ENCODE results near the gene DENR. TPM values are rescaled to one million over a fixed set of nuclear protein-coding genes. Genes with fewer than 3 reads are reported as not detected.

Gene DENR
- total and polyA plus RNA-seq, 2 of the 13 experiments (the other 11 are each of a cell fraction or from before 2014, with no cell fraction given): 30.0 to 59.1 TPM

GRCh38 chr12:122726080-122726558 is 26.5 kb upstream of the DENR start (continued):
- TF ChIP-seq, protein P1, sequence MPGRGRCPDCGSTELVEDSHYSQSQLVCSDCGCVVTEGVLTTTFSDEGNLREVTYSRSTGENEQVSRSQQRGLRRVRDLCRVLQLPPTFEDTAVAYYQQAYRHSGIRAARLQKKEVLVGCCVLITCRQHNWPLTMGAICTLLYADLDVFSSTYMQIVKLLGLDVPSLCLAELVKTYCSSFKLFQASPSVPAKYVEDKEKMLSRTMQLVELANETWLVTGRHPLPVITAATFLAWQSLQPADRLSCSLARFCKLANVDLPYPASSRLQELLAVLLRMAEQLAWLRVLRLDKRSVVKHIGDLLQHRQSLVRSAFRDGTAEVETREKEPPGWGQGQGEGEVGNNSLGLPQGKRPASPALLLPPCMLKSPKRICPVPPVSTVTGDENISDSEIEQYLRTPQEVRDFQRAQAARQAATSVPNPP (CRISPR knock-in tag; IDR thresholded peaks at IDR 0.05): no peak
- peak; percentile 47 for TF ChIP-seq MED1 (CRISPR knock-in tag; IDR thresholded peaks at IDR 0.05)
- TF ChIP-seq ZFP1 (CRISPR knock-in tag; IDR thresholded peaks at IDR 0.05): no peak
- no peak for TF ChIP-seq STAG1 (CRISPR knock-in tag; IDR thresholded peaks at IDR 0.05)
- no peak for TF ChIP-seq KDM3A (CRISPR knock-in tag; IDR thresholded peaks at IDR 0.05; ENCODE audit: low read depth)
- no peak for TF ChIP-seq SNRNP70 (IDR thresholded peaks at IDR 0.05; ENCODE audit: low read depth, low read length)
- TF ChIP-seq ZNF724P (CRISPR knock-in tag; IDR thresholded peaks at IDR 0.05; ENCODE audit: borderline replicate concordance): no peak
- no peak for TF ChIP-seq SOX13 (IDR thresholded peaks at IDR 0.05)
- TF ChIP-seq SOX13 (CRISPR knock-in tag; conservative IDR thresholded peaks at IDR 0.05 in 1 of 2, IDR thresholded peaks at IDR 0.05 in 1 of 2): peak in 1 of 2 experiments; percentile 86; a peak in 2 of 4 replicates
- TF ChIP-seq YY1 (IDR thresholded peaks at IDR 0.05; ENCODE audit: insufficient read depth, insufficient replicate concordance, low read depth, low read length): no peak
- TF ChIP-seq FOXK1 (CRISPR knock-in tag; IDR thresholded peaks at IDR 0.05; ENCODE audit: borderline replicate concordance, low read depth): no peak
- TF ChIP-seq, protein P2, sequence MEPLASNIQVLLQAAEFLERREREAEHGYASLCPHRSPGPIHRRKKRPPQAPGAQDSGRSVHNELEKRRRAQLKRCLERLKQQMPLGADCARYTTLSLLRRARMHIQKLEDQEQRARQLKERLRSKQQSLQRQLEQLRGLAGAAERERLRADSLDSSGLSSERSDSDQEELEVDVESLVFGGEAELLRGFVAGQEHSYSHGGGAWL (CRISPR knock-in tag; IDR thresholded peaks at IDR 0.05): no peak
- no peak for TF ChIP-seq AKAP8 (CRISPR knock-in tag; IDR thresholded peaks at IDR 0.05)
- TF ChIP-seq PAWR (CRISPR knock-in tag; IDR thresholded peaks at IDR 0.05; ENCODE audit: borderline replicate concordance): no peak
- no peak for TF ChIP-seq IRF9 (CRISPR knock-in tag; IDR thresholded peaks at IDR 0.05; ENCODE audit: borderline replicate concordance)
- TF ChIP-seq MXD4 (CRISPR knock-in tag; IDR thresholded peaks at IDR 0.05): no peak
- no peak for TF ChIP-seq SKI (IDR thresholded peaks at IDR 0.05; ENCODE audit: partially characterized antibody)
- no peak for TF ChIP-seq MIXL1 (CRISPR knock-in tag; IDR thresholded peaks at IDR 0.05)
- TF ChIP-seq, protein P3, sequence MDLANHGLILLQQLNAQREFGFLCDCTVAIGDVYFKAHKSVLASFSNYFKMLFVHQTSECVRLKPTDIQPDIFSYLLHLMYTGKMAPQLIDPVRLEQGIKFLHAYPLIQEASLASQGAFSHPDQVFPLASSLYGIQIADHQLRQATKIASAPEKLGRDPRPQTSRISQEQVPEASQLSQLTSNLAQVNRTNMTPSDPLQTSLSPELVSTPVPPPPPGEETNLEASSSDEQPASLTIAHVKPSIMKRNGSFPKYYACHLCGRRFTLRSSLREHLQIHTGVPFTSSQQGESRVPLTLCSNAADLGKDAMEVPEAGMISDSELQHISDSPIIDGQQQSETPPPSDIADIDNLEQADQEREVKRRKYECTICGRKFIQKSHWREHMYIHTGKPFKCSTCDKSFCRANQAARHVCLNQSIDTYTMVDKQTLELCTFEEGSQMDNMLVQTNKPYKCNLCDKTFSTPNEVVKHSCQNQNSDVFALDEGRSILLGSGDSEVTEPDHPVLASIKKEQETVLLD (CRISPR knock-in tag; IDR thresholded peaks at IDR 0.05; ENCODE audit: low read depth): no peak
- no peak for TF ChIP-seq ERF (CRISPR knock-in tag; IDR thresholded peaks at IDR 0.05)
- no peak for TF ChIP-seq ZBTB42 (CRISPR knock-in tag; IDR thresholded peaks at IDR 0.05)
- TF ChIP-seq, protein P4, sequence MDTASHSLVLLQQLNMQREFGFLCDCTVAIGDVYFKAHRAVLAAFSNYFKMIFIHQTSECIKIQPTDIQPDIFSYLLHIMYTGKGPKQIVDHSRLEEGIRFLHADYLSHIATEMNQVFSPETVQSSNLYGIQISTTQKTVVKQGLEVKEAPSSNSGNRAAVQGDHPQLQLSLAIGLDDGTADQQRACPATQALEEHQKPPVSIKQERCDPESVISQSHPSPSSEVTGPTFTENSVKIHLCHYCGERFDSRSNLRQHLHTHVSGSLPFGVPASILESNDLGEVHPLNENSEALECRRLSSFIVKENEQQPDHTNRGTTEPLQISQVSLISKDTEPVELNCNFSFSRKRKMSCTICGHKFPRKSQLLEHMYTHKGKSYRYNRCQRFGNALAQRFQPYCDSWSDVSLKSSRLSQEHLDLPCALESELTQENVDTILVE (CRISPR knock-in tag; IDR thresholded peaks at IDR 0.05): no peak
- TF ChIP-seq, protein P5, sequence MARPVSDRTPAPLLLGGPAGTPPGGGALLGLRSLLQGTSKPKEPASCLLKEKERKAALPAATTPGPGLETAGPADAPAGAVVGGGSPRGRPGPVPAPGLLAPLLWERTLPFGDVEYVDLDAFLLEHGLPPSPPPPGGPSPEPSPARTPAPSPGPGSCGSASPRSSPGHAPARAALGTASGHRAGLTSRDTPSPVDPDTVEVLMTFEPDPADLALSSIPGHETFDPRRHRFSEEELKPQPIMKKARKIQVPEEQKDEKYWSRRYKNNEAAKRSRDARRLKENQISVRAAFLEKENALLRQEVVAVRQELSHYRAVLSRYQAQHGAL (CRISPR knock-in tag; IDR thresholded peaks at IDR 0.05; ENCODE audit: not compliant biosample characterization): no peak
- peak; percentile 99 for TF ChIP-seq ZNF3 (CRISPR knock-in tag; IDR thresholded peaks at IDR 0.05)
- TF ChIP-seq ZNF234 (CRISPR knock-in tag; conservative IDR thresholded peaks at IDR 0.05): no peak
- no peak for TF ChIP-seq ZNF546 (CRISPR knock-in tag; conservative IDR thresholded peaks at IDR 0.05)
- TF ChIP-seq IKZF4 (CRISPR knock-in tag; IDR thresholded peaks at IDR 0.05; ENCODE audit: borderline replicate concordance, low read depth, not compliant biosample characterization): no peak
